GM18498 (cell line): ENCODE data around the gene EXOG.

Experiments
- ATAC-seq: cut with Tn5 transposase; IDR thresholded peaks from one replicate; pipeline ENCODE4 v1.9.1; 2021; ENCODE audit warnings: mild to moderate bottlenecking, moderate library complexity; ENCODE audit not compliant: unreplicated experiment

Gene EXOG

GRCh38 chr3:38543586-38543985 is 47.4 kb downstream of the EXOG start:
- no peak for ATAC-seq

GRCh38 chr3:38544926-38545325 is 48.8 kb downstream of the EXOG start:
- ATAC-seq, result no peak

GRCh38 chr3:38545550-38545949 is 49.4 kb downstream of the EXOG start:
- no peak for ATAC-seq

GRCh38 chr3:38545983-38546382 is 49.8 kb downstream of the EXOG start:
- ATAC-seq, result no peak

GRCh38 chr3:38548154-38548931 is 52.2 kb downstream of the EXOG start:
- no peak for ATAC-seq

- no peak for ATAC-seq
These were observed 52.9 kb downstream of the EXOG start for GRCh38 chr3:38549082-38549481.

- no peak for ATAC-seq
These were observed 53.3 kb downstream of the EXOG start for GRCh38 chr3:38549486-38549885.

- no peak for ATAC-seq
These were observed 54.1 kb downstream of the EXOG start for GRCh38 chr3:38549957-38550840.

- no peak for ATAC-seq
These were observed 55.1 kb downstream of the EXOG start for GRCh38 chr3:38551026-38551832.

GRCh38 chr3:38552364-38552763 is 56.2 kb downstream of the EXOG start:
- ATAC-seq, result no peak

- no peak for ATAC-seq
These were observed 56.9 kb downstream of the EXOG start for GRCh38 chr3:38553071-38553470.

- no peak for ATAC-seq
These were observed 58.1 kb downstream of the EXOG start for GRCh38 chr3:38554127-38554827.

- ATAC-seq, result no peak
These were observed 59.2 kb downstream of the EXOG start for GRCh38 chr3:38555149-38555840.

GRCh38 chr3:38555926-38556325 is 59.8 kb downstream of the EXOG start:
- no peak for ATAC-seq

- ATAC-seq, result no peak
These were observed 60.7 kb downstream of the EXOG start for GRCh38 chr3:38556640-38557358.

GRCh38 chr3:38558864-38559263 is 62.7 kb downstream of the EXOG start:
- ATAC-seq, result no peak

- no peak for ATAC-seq
These were observed 64.1 kb downstream of the EXOG start for GRCh38 chr3:38560284-38560683.

- ATAC-seq, result no peak
These were observed 65.0 kb downstream of the EXOG start for GRCh38 chr3:38560996-38561717.
